Fibroblast of lung (primary cell): Measurements from ENCODE around the gene ESRP2. TPM values are rescaled to one million over a fixed set of nuclear protein-coding genes. Genes with fewer than 3 reads are reported as not detected.

Experiments
- DNase-seq, 2 donors: peaks; one replicate each; pipeline versions ENCODE4 v3.0.0 to v3.0.0-alpha.2; 2010; ENCODE audit warnings: low read depth in 2 of 2
- H2AFZ ChIP-seq: 2 replicates; pipeline ENCODE4 v1.5.1; 2012; ENCODE audit warnings: low read length, control low read depth, inconsistent platforms
- H3K27ac ChIP-seq: 2 replicates; pipeline ENCODE4 v1.5.1; 2011; ENCODE audit warnings: low read length, control low read depth; ENCODE audit not compliant: insufficient read depth
- H3K27me3 ChIP-seq: 2 replicates; pipeline ENCODE4 v1.5.1; 2011; ENCODE audit warnings: mild to moderate bottlenecking, low read length; ENCODE audit not compliant: control insufficient read depth, insufficient read depth
- H3K36me3 ChIP-seq: 2 replicates; pipeline ENCODE4 v1.5.1; 2011; ENCODE audit warnings: low read length; ENCODE audit not compliant: control insufficient read depth, insufficient read depth
- H3K4me1 ChIP-seq: 2 replicates; pipeline ENCODE4 v1.5.1; 2011; ENCODE audit warnings: low read length; ENCODE audit not compliant: control insufficient read depth, insufficient read depth; ENCODE audit errors: extremely low read depth
- H3K4me2 ChIP-seq: 2 replicates; pipeline ENCODE4 v1.5.1; 2011; ENCODE audit warnings: low read length, control low read depth; ENCODE audit not compliant: insufficient read depth; ENCODE audit errors: extremely low read depth
- H3K4me3 ChIP-seq, 4 experiments: fragments of 200-600 bp in 1 of 4; sonication (generic) in 1 of 4; replicated peaks in 1 of 4; 2 replicates each; pipeline ENCODE4 v1.5.1; 2011 to 2016; ENCODE audit warnings: low read length in 4 of 4, low read depth in 3 of 4, mild to moderate bottlenecking in 3 of 4, control low read depth in 2 of 4, inconsistent platforms in 1 of 4, mixed read lengths in 1 of 4; ENCODE audit not compliant: insufficient read depth in 1 of 4; ENCODE audit errors: control extremely low read depth in 1 of 4
- H3K79me2 ChIP-seq: 2 replicates; pipeline ENCODE4 v1.5.1; 2012; ENCODE audit warnings: mild to moderate bottlenecking, low read length, inconsistent platforms; ENCODE audit not compliant: control insufficient read depth, insufficient read depth
- H3K9ac ChIP-seq: 2 replicates; pipeline ENCODE4 v1.5.1; 2011; ENCODE audit warnings: mild to moderate bottlenecking, low read length, control low read depth; ENCODE audit not compliant: insufficient read depth
- H3K9me3 ChIP-seq: 2 replicates; pipeline ENCODE4 v1.5.1; 2012; ENCODE audit warnings: low read depth, low read length; ENCODE audit not compliant: control insufficient read depth, insufficient read depth
- H4K20me1 ChIP-seq: 2 replicates; pipeline ENCODE4 v1.5.1; 2011; ENCODE audit warnings: low read length; ENCODE audit not compliant: control insufficient read depth, insufficient read depth; ENCODE audit errors: extremely low read depth
- CTCF ChIP-seq, 2 donors: IDR thresholded peaks in 1 of 2; conservative IDR thresholded peaks in 1 of 2; 1 replicate in 1 of 2; 2 replicates in 1 of 2; pipeline ENCODE4 v1.5.1; 2011 to 2012; ENCODE audit warnings: low read length in 2 of 2, control low read depth in 1 of 2, inconsistent platforms in 1 of 2, low read depth in 1 of 2, mild to moderate bottlenecking in 1 of 2
- EZH2 ChIP-seq: IDR thresholded peaks from 2 replicates; pipeline ENCODE4 v1.5.1; 2012; ENCODE audit warnings: low read length, control low read depth, mild to moderate bottlenecking; ENCODE audit errors: missing control alignments
- polyA plus RNA-seq, 2 donors: library from polyadenylated mRNA; depleted of rRNA in 1 of 2; stranded (reverse) in 1 of 2; unstranded in 1 of 2; fragments of >200 nt; gene quantifications; 2 replicates each; pipeline ENCODE4 v1.2.1, GENCODE V29; 2011 to 2012; ENCODE audit warnings: missing spikeins in 1 of 2
- total RNA-seq: library from RNA; depleted of rRNA; stranded (reverse); fragments of >200 nt; gene quantifications from 2 replicates; pipeline ENCODE4 v1.2.1, GENCODE V29; 2014

Gene ESRP2
- total and polyA plus RNA-seq, 2 donors (not counting 1 experiment from before 2014, with no cell fraction given): 0.08 to 0.17 TPM

GRCh38 chr16:68283801-68284598 lies 48.1 kb upstream of the ESRP2 start:
- H2AFZ ChIP-seq: no peak overlapping the region
- no peaks in the 10 kb centered on the region for H3K9me3 ChIP-seq
- H3K9ac ChIP-seq: no peak overlapping the region
- H3K27me3 ChIP-seq: no peaks in the 10 kb centered on the region
- H3K4me1 ChIP-seq: peaks cover 10% of the 10 kb centered on the region
- H3K79me2 ChIP-seq: peaks cover 6% of the 10 kb centered on the region
- H3K4me2 ChIP-seq: no peak overlapping the region
- H3K4me3 ChIP-seq: no peak overlapping the region
- DNase-seq: peak in 1 of 2 donors; percentile 18
- H3K27ac ChIP-seq: no peak overlapping the region
- peaks cover 6% of the 10 kb centered on the region for H3K36me3 ChIP-seq
- H4K20me1 ChIP-seq: no peaks in the 10 kb centered on the region
- TF ChIP-seq CTCF (conservative IDR thresholded peaks at IDR 0.05 in 1 of 2, IDR thresholded peaks at IDR 0.05 in 1 of 2; ENCODE audit: low read depth in 1 of 2, low read length in 2 of 2) (no peak), EZH2 (no peak)

GRCh38 chr16:68283346-68283745 lies 47.4 kb upstream of the ESRP2 start:
- TF ChIP-seq EZH2 (no peak), CTCF (conservative IDR thresholded peaks at IDR 0.05 in 1 of 2, IDR thresholded peaks at IDR 0.05 in 1 of 2; ENCODE audit: low read depth in 1 of 2, low read length in 2 of 2) (no peak)
- H3K79me2 ChIP-seq: peaks cover 6% of the 10 kb centered on the region
- no peaks in the 10 kb centered on the region for H4K20me1 ChIP-seq
- H3K36me3 ChIP-seq: peaks cover 6% of the 10 kb centered on the region
- no peak overlapping the region for H3K4me2 ChIP-seq
- no peaks in the 10 kb centered on the region for H3K27me3 ChIP-seq
- DNase-seq: no peak
- no peak overlapping the region for H2AFZ ChIP-seq
- no peak overlapping the region for H3K9ac ChIP-seq
- H3K27ac ChIP-seq: no peak overlapping the region
- H3K4me1 ChIP-seq: peaks cover 9% of the 10 kb centered on the region
- no peak overlapping the region for H3K4me3 ChIP-seq
- H3K9me3 ChIP-seq: no peaks in the 10 kb centered on the region

- Histone ChIP-seq H3K4me1 (no peaks in the 10 kb centered on the region), H3K9me3 (no peaks in the 10 kb centered on the region), H3K9ac (no peak overlapping the region), H3K4me3 (no peak overlapping the region), H3K79me2 (peaks cover 6% of the 10 kb centered on the region), H3K4me2 (no peak overlapping the region), H3K27me3 (no peaks in the 10 kb centered on the region), H3K27ac (no peak overlapping the region), H3K36me3 (peaks cover 2% of the 10 kb centered on the region), H4K20me1 (no peaks in the 10 kb centered on the region), H2AFZ (no peak overlapping the region)
- TF ChIP-seq EZH2 (no peak), CTCF (conservative IDR thresholded peaks at IDR 0.05 in 1 of 2, IDR thresholded peaks at IDR 0.05 in 1 of 2; ENCODE audit: low read depth in 1 of 2, low read length in 2 of 2) (no peak)
- DNase-seq: no peak
These were observed 46.1 kb upstream of the ESRP2 start for GRCh38 chr16:68282064-68282452.
